ENCODE data around the gene PCSK2.

PCSK2 gene

DNA sequence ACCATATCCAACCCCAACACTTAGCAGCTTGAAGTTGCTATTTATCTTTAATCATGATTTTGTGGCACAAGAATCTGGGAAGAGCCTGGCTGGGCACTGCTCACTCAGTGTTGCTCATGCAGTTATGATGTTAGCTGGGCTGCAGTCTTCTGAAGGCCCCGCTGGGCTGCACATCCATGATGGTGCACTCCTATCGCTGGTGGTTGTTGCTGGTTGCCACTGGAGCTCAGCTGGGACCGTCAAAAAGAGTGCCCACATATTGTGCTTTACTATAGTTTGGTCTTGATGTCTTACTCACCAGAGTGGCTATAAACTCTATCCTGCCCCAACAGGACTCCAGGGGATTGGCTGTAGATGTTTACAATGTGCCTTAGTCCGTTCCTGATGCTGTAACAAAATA, 137.8 kb downstream of the PCSK2 start:
- no peak for DNase-seq
- H2AFZ ChIP-seq (ENCODE audit: low read length), result no peak overlapping the region
- no peaks in the 10 kb centered on the region for H3K4me1 ChIP-seq (ENCODE audit: low read length)
- H3K4me2 ChIP-seq (ENCODE audit: low read depth, low read length), result no peak overlapping the region
- no peaks in the 10 kb centered on the region for H3F3A ChIP-seq (ENCODE audit: insufficient read depth, low read length)
- no peaks in the 10 kb centered on the region for H3K9me3 ChIP-seq (replicated peaks; ENCODE audit: insufficient read depth, low read length)
- H3K79me2 ChIP-seq (ENCODE audit: low read length), result no peaks in the 10 kb centered on the region
- no peak overlapping the region for H3K27ac ChIP-seq (ENCODE audit: low read length)
- no peak overlapping the region for H3K9ac ChIP-seq (ENCODE audit: low read length)
- H3K27me3 ChIP-seq (replicated peaks; ENCODE audit: insufficient read depth, low read length), result no peaks in the 10 kb centered on the region
- TF ChIP-seq EZH2phosphoT487 (IDR thresholded peaks at IDR 0.05; ENCODE audit: low read length), result no peak
- TF ChIP-seq, protein P1, sequence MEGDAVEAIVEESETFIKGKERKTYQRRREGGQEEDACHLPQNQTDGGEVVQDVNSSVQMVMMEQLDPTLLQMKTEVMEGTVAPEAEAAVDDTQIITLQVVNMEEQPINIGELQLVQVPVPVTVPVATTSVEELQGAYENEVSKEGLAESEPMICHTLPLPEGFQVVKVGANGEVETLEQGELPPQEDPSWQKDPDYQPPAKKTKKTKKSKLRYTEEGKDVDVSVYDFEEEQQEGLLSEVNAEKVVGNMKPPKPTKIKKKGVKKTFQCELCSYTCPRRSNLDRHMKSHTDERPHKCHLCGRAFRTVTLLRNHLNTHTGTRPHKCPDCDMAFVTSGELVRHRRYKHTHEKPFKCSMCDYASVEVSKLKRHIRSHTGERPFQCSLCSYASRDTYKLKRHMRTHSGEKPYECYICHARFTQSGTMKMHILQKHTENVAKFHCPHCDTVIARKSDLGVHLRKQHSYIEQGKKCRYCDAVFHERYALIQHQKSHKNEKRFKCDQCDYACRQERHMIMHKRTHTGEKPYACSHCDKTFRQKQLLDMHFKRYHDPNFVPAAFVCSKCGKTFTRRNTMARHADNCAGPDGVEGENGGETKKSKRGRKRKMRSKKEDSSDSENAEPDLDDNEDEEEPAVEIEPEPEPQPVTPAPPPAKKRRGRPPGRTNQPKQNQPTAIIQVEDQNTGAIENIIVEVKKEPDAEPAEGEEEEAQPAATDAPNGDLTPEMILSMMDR (IDR thresholded peaks at IDR 0.05; ENCODE audit: low read length), result no peak
- H3K36me3 ChIP-seq (replicated peaks; ENCODE audit: insufficient read depth, low read length), result no peaks in the 10 kb centered on the region
- no peak overlapping the region for H3K4me3 ChIP-seq (ENCODE audit: low read length)
- no peaks in the 10 kb centered on the region for H3K9me2 ChIP-seq (replicated peaks; ENCODE audit: insufficient read depth, low read length)
- H4K20me1 ChIP-seq (ENCODE audit: insufficient read depth, low read length), result no peaks in the 10 kb centered on the region

DNA sequence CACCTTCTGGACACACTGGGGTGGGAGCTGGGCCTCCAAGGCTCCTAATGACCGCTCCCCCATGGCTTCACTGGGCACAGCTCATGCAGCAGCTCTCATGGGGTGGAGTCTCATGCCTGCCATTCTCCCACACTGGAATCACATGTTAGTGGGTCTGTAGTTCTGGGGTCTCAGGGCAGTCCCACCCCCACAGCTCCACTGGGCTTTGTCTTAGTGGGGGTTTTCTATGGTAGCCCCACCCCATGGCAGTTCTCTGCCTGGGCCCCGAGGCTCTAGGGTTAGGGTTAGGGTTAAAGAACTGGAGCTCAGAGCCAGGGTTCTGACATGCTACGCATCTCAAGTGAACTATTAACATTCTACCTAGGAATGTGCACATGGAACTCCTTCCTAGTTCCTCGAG, 139.0 kb downstream of the PCSK2 start:
- Histone ChIP-seq H3K27ac (ENCODE audit: low read length) (no peak overlapping the region), H3K9me3 (replicated peaks; ENCODE audit: insufficient read depth, low read length) (no peaks in the 10 kb centered on the region), H3K4me2 (ENCODE audit: low read depth, low read length) (no peak overlapping the region), H4K20me1 (ENCODE audit: insufficient read depth, low read length) (no peaks in the 10 kb centered on the region), H3K27me3 (replicated peaks; ENCODE audit: insufficient read depth, low read length) (no peaks in the 10 kb centered on the region), H3K36me3 (replicated peaks; ENCODE audit: insufficient read depth, low read length) (no peaks in the 10 kb centered on the region), H3K4me1 (ENCODE audit: low read length) (no peaks in the 10 kb centered on the region), H3K9ac (ENCODE audit: low read length) (no peak overlapping the region), H3K79me2 (ENCODE audit: low read length) (no peaks in the 10 kb centered on the region), H2AFZ (ENCODE audit: low read length) (no peak overlapping the region), H3K9me2 (replicated peaks; ENCODE audit: insufficient read depth, low read length) (no peaks in the 10 kb centered on the region), H3F3A (ENCODE audit: insufficient read depth, low read length) (no peaks in the 10 kb centered on the region), H3K4me3 (ENCODE audit: low read length) (no peak overlapping the region)
- TF ChIP-seq EZH2phosphoT487 (IDR thresholded peaks at IDR 0.05; ENCODE audit: low read length) (no peak), EZH2 (optimal IDR thresholded peaks at IDR 0.05; ENCODE audit: low read depth, low read length) (no peak)
- TF ChIP-seq, protein P1 (IDR thresholded peaks at IDR 0.05; ENCODE audit: low read length), result no peak
- DNase-seq, result no peak

DNA sequence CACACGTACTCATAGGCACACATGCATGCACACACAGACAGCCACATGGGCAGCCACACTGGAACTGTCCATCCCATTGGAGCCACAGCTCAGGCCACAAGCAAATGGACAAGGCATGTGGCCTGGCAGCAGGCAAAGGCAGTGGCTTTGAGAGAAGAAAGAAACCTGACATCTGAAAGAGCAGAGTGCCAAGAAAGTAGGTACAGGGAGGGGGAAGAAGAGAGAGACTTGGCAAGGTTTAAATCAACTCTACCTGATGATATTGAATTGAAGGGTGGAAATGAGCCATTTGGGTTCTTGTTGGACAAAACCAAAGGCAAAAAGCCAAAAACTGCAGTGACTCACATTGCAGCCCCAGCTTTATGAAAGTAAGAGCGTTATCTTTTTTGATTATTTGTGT, 142.7 kb downstream of the PCSK2 start:
- Histone ChIP-seq H3K4me1 (ENCODE audit: low read length) (no peaks in the 10 kb centered on the region), H3K79me2 (ENCODE audit: low read length) (no peaks in the 10 kb centered on the region), H3K36me3 (replicated peaks; ENCODE audit: insufficient read depth, low read length) (no peaks in the 10 kb centered on the region), H4K20me1 (ENCODE audit: insufficient read depth, low read length) (no peaks in the 10 kb centered on the region), H3K9me2 (replicated peaks; ENCODE audit: insufficient read depth, low read length) (no peaks in the 10 kb centered on the region), H2AFZ (ENCODE audit: low read length) (no peak overlapping the region), H3K9ac (ENCODE audit: low read length) (no peak overlapping the region), H3K4me3 (ENCODE audit: low read length) (no peak overlapping the region), H3F3A (ENCODE audit: insufficient read depth, low read length) (no peaks in the 10 kb centered on the region), H3K27me3 (replicated peaks; ENCODE audit: insufficient read depth, low read length) (no peaks in the 10 kb centered on the region), H3K4me2 (ENCODE audit: low read depth, low read length) (no peak overlapping the region), H3K9me3 (replicated peaks; ENCODE audit: insufficient read depth, low read length) (no peaks in the 10 kb centered on the region), H3K27ac (ENCODE audit: low read length) (no peak overlapping the region)
- TF ChIP-seq, protein P1 (IDR thresholded peaks at IDR 0.05; ENCODE audit: low read length), result no peak
- no peak for TF ChIP-seq EZH2 (optimal IDR thresholded peaks at IDR 0.05; ENCODE audit: low read depth, low read length)
- no peak for TF ChIP-seq EZH2phosphoT487 (IDR thresholded peaks at IDR 0.05; ENCODE audit: low read length)
- no peak for DNase-seq
